Panc1 (cell line): ENCODE results near the gene CDC37L1. TPM values are rescaled to one million over a fixed set of nuclear protein-coding genes. Genes with fewer than 3 reads are reported as not detected.
A peak's percentile ranks its signal among the peaks of the same experiment; 100 is the strongest.

ENCODE experiments used
- ATAC-seq: fragments of 200-7000 bp; cut with Tn5 transposase; 2 replicates; pipeline ENCODE4 v1.9.1; 2020; ENCODE audit warnings: mild to moderate bottlenecking, moderate library complexity
- BruUV-seq: library from RNA; stranded (reverse); fragments of 400-500 nt; replicated peaks from 2 replicates; lab custom pipeline; 2021; lab: Mats Ljungman, UMichigan
- CTCF ChIA-PET: fragments of 300-600 bp; sonication (Branson Sonifier 250); formaldehyde crosslinking; loops from one replicate; lab custom pipeline; 2022; ENCODE audit warnings: antibody characterized with exemption; lab: Charles Lee
- POLR2A ChIA-PET: fragments of 300-600 bp; sonication (Branson Sonifier 250); formaldehyde crosslinking; loops from one replicate; lab custom pipeline; 2022; ENCODE audit warnings: antibody characterized with exemption; lab: Charles Lee
- DNase-seq: peaks from one replicate; pipeline ENCODE4 v3.0.0-alpha.2; 2010; ENCODE audit warnings: low read depth, low spot score
- H3K27ac ChIP-seq: 2 replicates; pipeline ENCODE4 v1.5.1; 2011; ENCODE audit warnings: mild to moderate bottlenecking, low read length, inconsistent platforms
- H3K27me3 ChIP-seq: fragments of 200-500 bp; sonication (Bioruptor generic); 2 replicates; pipeline ENCODE4 v1.6.0; 2014; ENCODE audit warnings: low read length, inconsistent platforms; ENCODE audit not compliant: control insufficient read depth, insufficient read depth
- H3K36me3 ChIP-seq: fragments of 200-500 bp; sonication (Bioruptor generic); 2 replicates; pipeline ENCODE4 v1.5.1; 2014; ENCODE audit warnings: inconsistent platforms, mild to moderate bottlenecking, low read length, moderate library complexity; ENCODE audit not compliant: control insufficient read depth, insufficient read depth
- H3K4me1 ChIP-seq: 2 replicates; pipeline ENCODE4 v1.5.1; 2011; ENCODE audit warnings: inconsistent platforms, mild to moderate bottlenecking, low read length, moderate library complexity; ENCODE audit not compliant: control insufficient read depth, insufficient read depth
- H3K4me3 ChIP-seq, 2 experiments: 2 replicates each; pipeline ENCODE4 v1.5.1; 2011 to 2012; ENCODE audit warnings: low read depth in 2 of 2, low read length in 2 of 2, mild to moderate bottlenecking in 2 of 2, inconsistent platforms in 1 of 2, moderate library complexity in 1 of 2
- H3K9me3 ChIP-seq: fragments of 200-500 bp; sonication (Bioruptor generic); 2 replicates; pipeline ENCODE4 v1.5.1; 2014; ENCODE audit warnings: low read depth, mild to moderate bottlenecking, inconsistent platforms, low read length, moderate library complexity; ENCODE audit not compliant: control insufficient read depth, insufficient read depth
- CTCF ChIP-seq: fragments of 450-650 bp; IDR thresholded peaks from 2 replicates; pipeline ENCODE4 v1.5.1; 2017; ENCODE audit warnings: mild to moderate bottlenecking
- POLR2AphosphoS5 ChIP-seq: IDR thresholded peaks from 2 replicates; pipeline ENCODE4 v1.6.1; 2012; ENCODE audit warnings: mild to moderate bottlenecking, low read depth, low read length, moderate library complexity
- REST ChIP-seq, 2 experiments: IDR thresholded peaks; 2 replicates each; pipeline ENCODE4 v1.6.1; 2011 to 2012; ENCODE audit warnings: low read depth in 2 of 2, control low read depth in 1 of 2, low read length in 1 of 2, mild to moderate bottlenecking in 1 of 2, moderate library complexity in 1 of 2; ENCODE audit not compliant: insufficient read depth in 1 of 2
- SIN3A ChIP-seq: IDR thresholded peaks from 2 replicates; pipeline ENCODE4 v1.6.1; 2012; ENCODE audit warnings: low read depth, mild to moderate bottlenecking, low read length, moderate library complexity, borderline replicate concordance; ENCODE audit not compliant: insufficient read depth
- TCF7L2 ChIP-seq: IDR thresholded peaks from 2 replicates; pipeline ENCODE4 v1.6.1; 2011; ENCODE audit warnings: mild to moderate bottlenecking, low read depth, low read length, inconsistent platforms
- in situ Hi-C: cut with HindIII; loops from 2 replicates; pipeline ENCODE4 v1.10.0; 2016; ENCODE audit warnings: low sequenced_read_pairs, low pct_unique_long_range_greater_than_20kb
- intact Hi-C: fragments of 100-400 bp; cut with micrococcal nuclease; formaldehyde crosslinking; loops from one replicate; pipeline ENCODE4 v1.10.0; 2022; ENCODE audit not compliant: unreplicated experiment
- total RNA-seq: library from RNA; stranded (reverse); gene quantifications from one replicate; pipeline ENCODE4 v1.2.1, GENCODE V29; 2021; ENCODE audit not compliant: unreplicated experiment

CDC37L1 gene
- total RNA-seq, 1 experiment from 2014 or later = 3.0 TPM

DNA sequence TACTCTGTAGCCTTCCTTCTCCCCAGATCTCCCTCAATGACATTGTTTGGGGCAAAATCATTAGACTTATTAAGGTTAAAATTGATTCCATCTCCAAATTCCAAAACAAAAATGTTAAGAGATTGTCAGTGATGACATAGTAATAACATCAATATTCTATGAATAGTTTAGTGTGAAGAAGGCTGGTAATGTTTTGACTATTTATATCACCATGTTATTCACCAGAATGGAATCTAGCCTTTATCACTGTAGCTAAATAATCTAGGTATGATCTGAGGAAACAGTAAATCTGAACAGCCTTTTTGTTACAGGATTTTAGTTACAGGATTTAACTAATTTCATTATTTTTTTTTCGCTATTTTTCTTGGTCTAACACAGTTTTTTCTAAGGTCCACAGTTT, 18.2 kb upstream of the CDC37L1 start:
- no peak for DNase-seq
- Histone ChIP-seq H3K27me3 (no peaks in the 10 kb centered on the region), H3K9me3 (no peaks in the 10 kb centered on the region), H3K4me3 (no peak overlapping the region), H3K4me1 (no peaks in the 10 kb centered on the region; the same call in 1 of the 2 replicates), H3K27ac (no peak overlapping the region), H3K36me3 (no peaks in the 10 kb centered on the region)
- intact Hi-C loops = loop anchor here (10.0 kb wide), 1 partner anchor 276 kb away; no protein-coding TSS in a partner anchor
- TF ChIP-seq CTCF = no peak
- TF ChIP-seq POLR2AphosphoS5 = no peak
- TF ChIP-seq SIN3A = no peak
- no peak for TF ChIP-seq REST (IDR thresholded peaks at IDR 0.05; ENCODE audit: insufficient read depth in 1 of 2, low read depth in 2 of 2, low read length in 1 of 2)
- no peak for TF ChIP-seq TCF7L2
- POLR2A ChIA-PET = no interaction called here
- ATAC-seq = no peak
- in situ Hi-C loops = no loop called here
- CTCF ChIA-PET = no interaction called here
- BruUV-seq = no TSS peak

GRCh38 chr9:4661611-4662010, 17.8 kb upstream of the CDC37L1 start:
- intact Hi-C loops (loop anchor here (10.0 kb wide), 1 partner anchor 277 kb away; no protein-coding TSS in a partner anchor), in situ Hi-C loops (no loop called here)
- Histone ChIP-seq H3K36me3 (no peaks in the 10 kb centered on the region), H3K4me1 (no peaks in the 10 kb centered on the region; the same call in 1 of the 2 replicates), H3K9me3 (no peaks in the 10 kb centered on the region), H3K27me3 (no peaks in the 10 kb centered on the region), H3K27ac (no peak overlapping the region), H3K4me3 (peak overlapping the region; percentile 50 to 53; a peak in 3 of 4 replicates)
- DNase-seq (no peak), ATAC-seq (no peak)
- POLR2A ChIA-PET = no interaction called here
- CTCF ChIA-PET = no interaction called here
- TF ChIP-seq CTCF (no peak), SIN3A (no peak), REST (IDR thresholded peaks at IDR 0.05; ENCODE audit: insufficient read depth in 1 of 2, low read depth in 2 of 2, low read length in 1 of 2) (no peak), POLR2AphosphoS5 (no peak), TCF7L2 (no peak)
- no TSS peak for BruUV-seq
